GM18507 (cell line): ENCODE measurements around the gene C5orf34.
"Not testable (repeated sequence)": the region's sequence is repeated elsewhere in the genome, so short reads cannot be mapped to it uniquely, and the experiment has no call there.

ENCODE experiments used
- DNase-seq: peaks from one replicate; pipeline ENCODE4 v3.0.0; 2011; ENCODE audit warnings: low read depth; ENCODE audit not compliant: insufficient read length; ENCODE audit errors: extremely low spot score
- FAIRE-seq: peaks from 2 replicates; lab custom pipeline; 2011; peaks lifted over from hg19 to GRCh38; lab: Jason Lieb, UNC

C5orf34 gene

GRCh38 chr5:43441575-43441974, 73.4 kb downstream of the C5orf34 start:
- DNase-seq, FAIRE-seq: not testable (repeated sequence)

GRCh38 chr5:43437062-43437660, 77.8 kb downstream of the C5orf34 start:
- FAIRE-seq = no peak
- DNase-seq = no peak
